SU-DHL-6 (cell line): Measurements from ENCODE around the gene PPM1H.
"Not testable (repeated sequence)": the region's sequence is repeated elsewhere in the genome, so short reads cannot be mapped to it uniquely, and the experiment has no call there.

ENCODE experiments used
- H2AFZ ChIP-seq: fragments of 200-600 bp; sonication (generic); 2 replicates; pipeline ENCODE4 v1.6.1; 2014; ENCODE audit warnings: low read depth, mild to moderate bottlenecking, moderate library complexity, mixed read lengths, antibody characterized with exemption, low read length; ENCODE audit not compliant: severe bottlenecking
- H3F3A ChIP-seq: fragments of 200-600 bp; shearing (Covaris generic); 2 replicates; pipeline ENCODE4 v1.6.0; 2016; ENCODE audit warnings: antibody characterized with exemption, mild to moderate bottlenecking; ENCODE audit not compliant: insufficient read depth
- H3K27ac ChIP-seq: fragments of 200-600 bp; sonication (generic); 2 replicates; pipeline ENCODE4 v1.5.1; 2016; ENCODE audit warnings: low read depth, mild to moderate bottlenecking, low read length, moderate library complexity, mixed read lengths
- H3K27me3 ChIP-seq: fragments of 200-600 bp; sonication (generic), shearing (Covaris generic); 2 replicates; pipeline ENCODE4 v1.6.0; 2014; ENCODE audit warnings: mild to moderate bottlenecking, low read length
- H3K36me3 ChIP-seq: fragments of 200-600 bp; sonication (generic); 2 replicates; pipeline ENCODE4 v1.6.1; 2014; ENCODE audit warnings: mild to moderate bottlenecking, low read length, mixed read lengths
- H3K4me2 ChIP-seq: fragments of 300-600, 200-600 bp; shearing (Covaris generic), sonication (generic); 2 replicates; pipeline ENCODE4 v1.6.0; 2014; ENCODE audit warnings: low read length, low read depth, mild to moderate bottlenecking; ENCODE audit not compliant: poor library complexity, severe bottlenecking
- H3K4me3 ChIP-seq: fragments of 200-600 bp; sonication (generic); 2 replicates; pipeline ENCODE4 v1.5.1; 2014; ENCODE audit warnings: antibody characterized with exemption, low read length, mild to moderate bottlenecking, mixed read lengths; ENCODE audit not compliant: insufficient read depth, poor library complexity, severe bottlenecking
- H3K79me2 ChIP-seq: fragments of 200-600 bp; sonication (generic); 2 replicates; pipeline ENCODE4 v1.6.1; 2014; ENCODE audit warnings: mild to moderate bottlenecking, low read length, moderate library complexity; ENCODE audit not compliant: insufficient read depth
- H3K9ac ChIP-seq: fragments of 200-600 bp; sonication (generic); 2 replicates; pipeline ENCODE4 v1.7.0; 2014; ENCODE audit warnings: mild to moderate bottlenecking, low read length
- H3K9me2 ChIP-seq: fragments of 200-600 bp; sonication (generic); replicated peaks from 2 replicates; pipeline ENCODE4 v1.6.1; 2014; ENCODE audit warnings: low read length; ENCODE audit not compliant: insufficient read depth
- H3K9me3 ChIP-seq: fragments of 200-600 bp; sonication (generic); 2 replicates; pipeline ENCODE4 v1.6.1; 2014; ENCODE audit warnings: low read length, mixed read lengths; ENCODE audit not compliant: insufficient read depth
- H4K20me1 ChIP-seq: fragments of 200-600 bp; sonication (generic); 2 replicates; pipeline ENCODE4 v1.6.1; 2014; ENCODE audit warnings: low read depth, mild to moderate bottlenecking, antibody characterized with exemption, low read length, moderate library complexity, mixed read lengths
- EZH2phosphoT487 ChIP-seq: fragments of 200-600 bp; sonication (generic), shearing (Covaris generic); conservative IDR thresholded peaks from 2 replicates; pipeline ENCODE4 v1.6.1; 2018; ENCODE audit warnings: mild to moderate bottlenecking, antibody characterized with exemption, low read length, moderate library complexity, mixed read lengths
- TF ChIP-seq, protein P1 (sequence below): fragments of 200-600 bp; sonication (generic); IDR thresholded peaks from one replicate; pipeline ENCODE4 v1.5.1; 2017; ENCODE audit warnings: antibody characterized with exemption, mild to moderate bottlenecking, low read length, moderate library complexity; ENCODE audit not compliant: insufficient read depth, poor library complexity, severe bottlenecking

The PPM1H gene

DNA sequence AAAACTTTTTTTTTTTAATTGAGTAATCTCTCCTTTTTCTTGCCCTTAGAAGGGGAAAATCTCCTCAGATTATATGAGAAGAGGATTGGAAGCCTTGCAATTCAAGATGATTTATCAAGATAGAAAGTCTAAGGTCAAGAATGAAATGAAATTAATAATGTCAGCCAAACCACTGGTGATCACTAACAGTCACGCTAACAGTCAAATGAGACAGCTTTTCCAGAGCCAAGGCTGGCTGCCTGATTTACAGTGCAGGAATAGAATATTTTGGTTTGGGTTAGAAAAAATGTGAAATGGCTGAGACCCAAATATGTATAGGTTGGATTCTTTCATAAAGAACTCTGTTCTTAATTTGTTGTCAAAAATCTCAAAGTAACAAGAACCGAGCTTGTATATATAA, 204.3 kb downstream of the PPM1H start:
- TF ChIP-seq, protein P1, sequence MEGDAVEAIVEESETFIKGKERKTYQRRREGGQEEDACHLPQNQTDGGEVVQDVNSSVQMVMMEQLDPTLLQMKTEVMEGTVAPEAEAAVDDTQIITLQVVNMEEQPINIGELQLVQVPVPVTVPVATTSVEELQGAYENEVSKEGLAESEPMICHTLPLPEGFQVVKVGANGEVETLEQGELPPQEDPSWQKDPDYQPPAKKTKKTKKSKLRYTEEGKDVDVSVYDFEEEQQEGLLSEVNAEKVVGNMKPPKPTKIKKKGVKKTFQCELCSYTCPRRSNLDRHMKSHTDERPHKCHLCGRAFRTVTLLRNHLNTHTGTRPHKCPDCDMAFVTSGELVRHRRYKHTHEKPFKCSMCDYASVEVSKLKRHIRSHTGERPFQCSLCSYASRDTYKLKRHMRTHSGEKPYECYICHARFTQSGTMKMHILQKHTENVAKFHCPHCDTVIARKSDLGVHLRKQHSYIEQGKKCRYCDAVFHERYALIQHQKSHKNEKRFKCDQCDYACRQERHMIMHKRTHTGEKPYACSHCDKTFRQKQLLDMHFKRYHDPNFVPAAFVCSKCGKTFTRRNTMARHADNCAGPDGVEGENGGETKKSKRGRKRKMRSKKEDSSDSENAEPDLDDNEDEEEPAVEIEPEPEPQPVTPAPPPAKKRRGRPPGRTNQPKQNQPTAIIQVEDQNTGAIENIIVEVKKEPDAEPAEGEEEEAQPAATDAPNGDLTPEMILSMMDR: no peak
- TF ChIP-seq EZH2phosphoT487: no peak
- H3K27me3 ChIP-seq: no peaks in the 10 kb centered on the region
- H3K9ac ChIP-seq: no peak overlapping the region
- H3K4me3 ChIP-seq: no peak overlapping the region
- H3K79me2 ChIP-seq: no peaks in the 10 kb centered on the region
- no peaks in the 10 kb centered on the region for H3K9me2 ChIP-seq
- H3K9me3 ChIP-seq: no peaks in the 10 kb centered on the region
- H3K27ac ChIP-seq: no peak overlapping the region
- H4K20me1 ChIP-seq: no peaks in the 10 kb centered on the region
- no peak overlapping the region for H3K4me2 ChIP-seq
- no peak overlapping the region for H2AFZ ChIP-seq
- H3K36me3 ChIP-seq: no peaks in the 10 kb centered on the region
- no peaks in the 10 kb centered on the region for H3F3A ChIP-seq

DNA sequence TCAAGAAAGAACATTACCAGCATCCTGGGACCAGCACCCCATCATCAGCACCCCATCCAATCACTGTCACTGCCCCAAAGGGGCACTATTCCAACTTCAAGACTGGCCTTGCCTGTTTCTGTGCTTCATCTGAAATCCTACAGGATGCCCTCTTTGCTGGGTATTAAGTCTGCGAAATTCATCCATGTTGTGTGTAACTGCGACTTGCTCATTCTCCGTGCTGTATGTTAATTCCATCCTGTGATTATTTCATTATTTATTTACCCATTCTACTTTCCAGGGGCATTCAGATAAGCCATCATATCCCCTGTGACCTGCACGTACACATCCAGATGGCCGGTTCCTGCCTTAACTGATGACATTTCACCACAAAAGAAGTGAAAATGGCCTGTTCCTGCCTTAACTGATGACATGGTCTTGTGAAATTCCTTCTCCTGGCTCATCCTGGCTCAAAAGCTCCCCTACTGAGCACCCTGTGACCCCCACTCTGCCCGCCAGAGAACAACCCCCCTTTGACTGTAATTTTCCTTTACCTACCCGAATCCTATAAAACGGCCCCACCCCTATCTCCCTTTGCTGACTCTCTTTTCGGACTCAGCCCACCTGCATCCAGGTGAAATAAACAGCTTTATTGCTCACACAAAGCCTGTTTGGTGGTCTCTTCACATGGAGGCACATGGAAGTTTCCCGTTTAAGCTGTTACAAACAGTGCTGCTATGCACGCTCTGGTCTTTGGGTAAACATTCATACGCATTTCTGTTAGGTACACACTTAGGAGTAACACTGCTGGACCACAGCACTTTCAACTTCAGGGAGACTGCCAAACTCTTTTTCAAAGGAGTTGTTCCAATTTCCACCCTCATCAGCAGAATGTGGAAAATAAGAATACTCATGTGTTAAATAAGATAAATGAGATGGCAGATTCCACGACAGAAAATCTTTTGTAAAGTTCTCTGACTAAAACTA, 205.1 kb downstream of the PPM1H start:
- H3K79me2 ChIP-seq, H3K36me3 ChIP-seq, H3K4me2 ChIP-seq, H3K9me3 ChIP-seq, H2AFZ ChIP-seq, H4K20me1 ChIP-seq, H3K27me3 ChIP-seq, H3K4me3 ChIP-seq, H3K9me2 ChIP-seq, H3F3A ChIP-seq, H3K9ac ChIP-seq, H3K27ac ChIP-seq: not testable (repeated sequence)

DNA sequence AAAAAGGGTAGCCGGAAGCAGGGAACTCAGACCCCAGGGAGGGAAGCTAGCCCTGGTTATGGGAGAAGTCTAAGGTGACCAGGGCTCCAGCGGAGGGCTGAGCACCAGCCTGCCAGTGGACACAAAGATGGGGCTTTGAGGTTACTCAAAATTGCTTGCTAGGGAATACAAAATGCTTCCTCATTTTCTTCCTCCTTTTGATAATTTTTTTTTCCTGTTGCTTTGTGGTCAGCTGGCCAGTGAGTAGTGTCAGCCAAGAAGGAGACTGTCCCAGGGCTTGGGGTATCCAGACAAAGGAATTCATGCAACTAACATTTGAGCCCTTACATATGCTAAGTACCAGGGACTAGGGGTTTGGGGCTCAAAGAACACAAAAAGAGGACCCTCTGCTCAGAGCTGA, 206.2 kb downstream of the PPM1H start:
- Histone ChIP-seq H2AFZ (no peak overlapping the region), H3K36me3 (no peaks in the 10 kb centered on the region), H3K4me3 (no peak overlapping the region), H3K9ac (no peak overlapping the region), H3K9me3 (no peaks in the 10 kb centered on the region), H3K4me2 (no peak overlapping the region), H3F3A (no peaks in the 10 kb centered on the region), H3K79me2 (no peaks in the 10 kb centered on the region), H4K20me1 (no peaks in the 10 kb centered on the region), H3K27ac (no peak overlapping the region), H3K9me2 (no peaks in the 10 kb centered on the region), H3K27me3 (no peaks in the 10 kb centered on the region)
- TF ChIP-seq EZH2phosphoT487: no peak

DNA sequence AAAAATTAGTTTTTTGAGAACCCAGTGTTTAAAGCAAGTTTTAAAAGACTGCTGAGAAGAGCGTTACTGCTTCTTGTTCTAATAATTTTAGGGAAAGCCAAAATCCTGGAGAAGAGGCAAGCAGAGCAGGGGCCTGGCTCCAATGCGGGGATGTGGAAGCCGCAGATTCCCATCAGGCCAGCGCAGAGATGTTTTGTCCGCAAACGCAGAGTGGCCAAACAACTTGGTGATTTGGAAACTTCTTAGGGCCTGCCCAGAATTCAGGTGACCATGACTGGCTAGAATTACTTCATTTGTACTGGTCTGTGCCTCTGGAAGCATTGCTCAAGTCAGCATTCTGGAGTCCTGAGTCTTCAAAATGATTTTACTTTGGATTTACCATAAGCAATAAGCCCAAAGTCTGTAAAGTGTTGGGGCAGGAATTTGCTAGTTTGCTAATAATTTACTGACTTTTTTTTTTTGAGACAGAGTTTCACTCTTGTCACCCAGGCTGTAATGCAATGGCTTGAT, 208.4 kb downstream of the PPM1H start:
- H3K79me2 ChIP-seq: no peaks in the 10 kb centered on the region
- H3K9me3 ChIP-seq: no peaks in the 10 kb centered on the region
- H4K20me1 ChIP-seq: no peaks in the 10 kb centered on the region
- no peaks in the 10 kb centered on the region for H3K27me3 ChIP-seq
- H2AFZ ChIP-seq: no peak overlapping the region
- no peak overlapping the region for H3K4me2 ChIP-seq
- no peaks in the 10 kb centered on the region for H3K36me3 ChIP-seq
- H3F3A ChIP-seq: no peaks in the 10 kb centered on the region
- no peak overlapping the region for H3K9ac ChIP-seq
- no peak overlapping the region for H3K27ac ChIP-seq
- no peaks in the 10 kb centered on the region for H3K9me2 ChIP-seq
- H3K4me3 ChIP-seq: no peak overlapping the region
- TF ChIP-seq EZH2phosphoT487: no peak
- TF ChIP-seq, protein P1: no peak
